Skeletal muscle tissue (tissue), 4 donors: ENCODE data around the gene URAD. TPM values are rescaled to one million over a fixed set of nuclear protein-coding genes. Genes with fewer than 3 reads are reported as not detected.
"Not testable (repeated sequence)": the region's sequence is repeated elsewhere in the genome, so short reads cannot be mapped to it uniquely, and the experiment has no call there.

Experiments used
- H3K27ac ChIP-seq: one replicate; pipeline ENCODE4 v1.7.0; 2013; ENCODE audit warnings: mild to moderate bottlenecking, low read depth, low read length, inconsistent platforms
- H3K27me3 ChIP-seq, 3 donors: one replicate each; pipeline ENCODE4 v1.7.0; 2013; ENCODE audit warnings: low read length in 3 of 3; ENCODE audit not compliant: control insufficient read depth in 3 of 3, insufficient read depth in 3 of 3
- H3K36me3 ChIP-seq, 3 donors: one replicate each; pipeline ENCODE4 v1.7.0; 2013; ENCODE audit warnings: low read length in 3 of 3; ENCODE audit not compliant: control insufficient read depth in 3 of 3, insufficient read depth in 3 of 3
- H3K4me1 ChIP-seq, 3 donors: one replicate each; pipeline ENCODE4 v1.7.0; 2013; ENCODE audit warnings: low read length in 3 of 3, mild to moderate bottlenecking in 3 of 3; ENCODE audit not compliant: control insufficient read depth in 3 of 3, insufficient read depth in 3 of 3
- H3K4me3 ChIP-seq, 3 donors: one replicate each; pipeline ENCODE4 v1.7.0; 2013; ENCODE audit warnings: low read length in 3 of 3
- H3K9ac ChIP-seq, 3 donors: one replicate each; pipeline ENCODE4 v1.7.0; 2013; ENCODE audit warnings: low read length in 3 of 3, mild to moderate bottlenecking in 3 of 3, moderate library complexity in 2 of 3, low read depth in 1 of 3
- H3K9me3 ChIP-seq, 3 donors: one replicate each; pipeline ENCODE4 v1.7.0; 2013; ENCODE audit warnings: low read length in 3 of 3; ENCODE audit not compliant: control insufficient read depth in 3 of 3
- total RNA-seq: library from RNA; depleted of rRNA; stranded (reverse); fragments of >200 nt; gene quantifications from one replicate; pipeline ENCODE4 v1.2.3, GENCODE V29; 2014
- donor health status: Osteomylitis.

The URAD gene
- total RNA-seq, 1 donor from 2014 or later, result not detected

DNA sequence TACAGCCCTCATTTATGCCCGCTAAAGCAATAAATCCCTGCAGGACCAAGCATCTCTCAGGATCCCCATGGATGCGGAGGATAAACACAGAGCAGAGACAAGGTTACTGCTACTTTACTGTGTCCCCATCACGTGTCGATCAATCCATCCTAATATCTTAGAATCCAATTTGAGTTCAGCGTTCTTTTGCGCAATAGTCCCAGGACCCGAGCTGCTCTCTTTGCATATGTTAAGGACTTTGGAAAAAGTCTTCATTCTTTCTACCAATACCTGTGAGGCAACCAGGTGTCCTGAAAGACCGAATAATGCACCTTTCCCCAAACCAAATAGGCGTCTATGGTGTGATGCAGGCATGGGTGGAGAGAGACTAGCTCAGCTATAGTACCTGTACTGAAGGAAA is 38.0 kb upstream of the URAD start:
- H3K27me3 ChIP-seq, result peaks cover 0 to 3% (median 2%) of the 10 kb centered on the region in 3 donors
- H3K9ac ChIP-seq, result no peak overlapping the region
- H3K4me1 ChIP-seq, result no peaks in the 10 kb centered on the region
- no peaks in the 10 kb centered on the region for H3K36me3 ChIP-seq
- H3K9me3 ChIP-seq, result no peaks in the 10 kb centered on the region
- no peak overlapping the region for H3K4me3 ChIP-seq
- no peak overlapping the region for H3K27ac ChIP-seq

DNA sequence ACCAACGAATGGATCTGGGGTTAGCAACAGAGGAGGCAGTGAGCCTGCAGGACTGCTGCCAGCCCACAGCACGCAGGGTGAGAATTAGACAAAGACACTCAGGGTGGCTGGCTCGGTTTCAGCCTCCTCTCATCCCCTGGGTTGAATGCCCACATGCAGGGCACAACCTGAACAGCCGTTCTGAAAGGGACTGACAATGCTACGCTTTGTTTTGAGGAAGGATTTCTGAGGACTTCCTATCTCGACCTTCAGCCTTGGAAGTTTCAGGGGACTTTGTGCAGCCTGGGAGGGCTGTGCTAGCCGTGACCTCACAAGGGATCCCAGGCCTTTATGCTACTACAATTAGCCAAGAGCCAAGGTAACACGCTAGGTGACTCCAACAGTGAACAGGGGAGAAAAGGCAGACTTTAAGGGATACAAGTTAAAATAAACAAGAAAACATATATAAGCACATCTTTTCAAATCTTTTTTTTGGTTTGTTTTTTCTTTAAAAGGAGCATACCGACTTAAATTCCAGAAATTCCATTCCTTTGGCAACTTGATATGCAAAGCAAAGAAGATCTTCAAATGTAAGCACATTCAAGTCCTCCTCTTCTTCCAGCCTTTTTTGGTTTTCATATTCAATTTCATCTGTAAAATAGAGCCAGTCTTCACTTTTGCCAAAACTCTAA is 34.5 kb upstream of the URAD start:
- Histone ChIP-seq H3K9ac (no peak overlapping the region), H3K36me3 (no peaks in the 10 kb centered on the region), H3K27me3 (peaks cover 0 to 2% (median 0%) of the 10 kb centered on the region in 3 donors), H3K4me3 (no peak overlapping the region), H3K9me3 (no peaks in the 10 kb centered on the region), H3K4me1 (no peaks in the 10 kb centered on the region), H3K27ac (no peak overlapping the region)

DNA sequence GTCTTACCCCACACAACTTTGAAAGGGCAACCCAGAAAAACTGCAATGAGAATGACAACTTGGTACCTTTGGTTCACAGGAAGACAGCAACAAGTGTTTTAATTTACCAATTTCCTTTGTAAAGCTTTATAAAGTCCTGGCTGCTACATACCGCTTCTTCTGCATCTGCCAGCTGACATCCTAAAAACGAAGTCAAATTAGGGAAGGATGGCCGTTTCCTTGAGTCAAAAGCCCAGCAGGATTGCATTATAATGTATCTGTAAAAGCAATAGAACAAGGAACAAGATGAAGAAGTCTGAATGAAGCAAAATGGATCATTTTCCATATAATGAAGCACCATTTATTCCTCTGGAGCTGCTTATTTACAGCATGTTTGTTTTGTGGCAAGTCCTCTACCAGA is 25.8 kb upstream of the URAD start:
- no peaks in the 10 kb centered on the region for H3K9me3 ChIP-seq
- peaks cover 0 to 20% (median 5%) of the 10 kb centered on the region in 3 donors for H3K27me3 ChIP-seq

DNA sequence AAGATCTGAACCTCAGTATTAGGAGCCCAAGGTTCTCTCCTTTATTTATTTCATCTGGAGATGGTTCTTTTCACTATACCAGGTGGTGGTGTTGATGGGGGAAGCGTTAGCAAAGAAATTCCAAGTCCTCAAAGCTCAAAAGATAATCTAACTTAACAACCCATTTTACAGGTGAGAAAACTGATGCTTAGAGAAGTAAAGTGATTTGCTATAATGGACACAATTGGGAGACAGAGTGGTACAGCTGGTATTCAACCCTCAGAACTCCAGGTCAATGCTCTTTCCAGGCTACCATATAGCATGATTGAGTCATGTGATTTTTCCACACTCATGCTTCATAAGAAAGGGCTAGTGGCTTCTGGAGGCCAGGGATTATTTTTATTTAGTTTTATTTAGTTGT is 25.0 kb upstream of the URAD start:
- Histone ChIP-seq H3K9ac (no peak overlapping the region), H3K27me3 (peaks cover 0 to 20% (median 5%) of the 10 kb centered on the region in 3 donors), H3K36me3 (no peaks in the 10 kb centered on the region), H3K27ac (no peak overlapping the region), H3K4me1 (no peaks in the 10 kb centered on the region), H3K9me3 (no peaks in the 10 kb centered on the region), H3K4me3 (no peak overlapping the region)

More for the DNA sequence above, 25.8 kb upstream of the URAD start:
- H3K4me3 ChIP-seq, result no peak overlapping the region
- H3K9ac ChIP-seq, result no peak overlapping the region
- no peaks in the 10 kb centered on the region for H3K36me3 ChIP-seq
- no peak overlapping the region for H3K27ac ChIP-seq
- H3K4me1 ChIP-seq, result no peaks in the 10 kb centered on the region

DNA sequence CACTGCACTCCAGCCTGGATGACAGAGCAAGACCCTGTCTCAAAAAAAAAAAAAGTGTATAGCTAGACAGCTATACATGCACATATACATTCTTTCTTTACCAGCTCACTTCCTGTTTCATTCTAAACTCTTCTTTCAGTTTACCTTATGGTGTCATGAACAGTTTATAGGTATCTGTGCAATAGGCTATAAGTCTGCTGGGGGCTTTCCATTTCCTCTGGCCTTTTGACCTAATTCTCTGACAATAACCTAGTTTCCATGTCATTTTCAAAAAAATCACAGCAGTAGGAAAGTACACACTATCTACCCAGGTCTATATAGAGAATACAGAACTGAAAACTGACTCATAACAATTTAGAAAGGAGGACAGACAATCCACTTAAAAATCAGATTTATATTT is 24.4 kb upstream of the URAD start:
- Histone ChIP-seq H3K27me3 (peaks cover 0 to 20% (median 5%) of the 10 kb centered on the region in 3 donors), H3K27ac (no peak overlapping the region), H3K9ac (no peak overlapping the region), H3K9me3 (no peaks in the 10 kb centered on the region), H3K36me3 (no peaks in the 10 kb centered on the region), H3K4me1 (no peaks in the 10 kb centered on the region), H3K4me3 (no peak overlapping the region)

DNA sequence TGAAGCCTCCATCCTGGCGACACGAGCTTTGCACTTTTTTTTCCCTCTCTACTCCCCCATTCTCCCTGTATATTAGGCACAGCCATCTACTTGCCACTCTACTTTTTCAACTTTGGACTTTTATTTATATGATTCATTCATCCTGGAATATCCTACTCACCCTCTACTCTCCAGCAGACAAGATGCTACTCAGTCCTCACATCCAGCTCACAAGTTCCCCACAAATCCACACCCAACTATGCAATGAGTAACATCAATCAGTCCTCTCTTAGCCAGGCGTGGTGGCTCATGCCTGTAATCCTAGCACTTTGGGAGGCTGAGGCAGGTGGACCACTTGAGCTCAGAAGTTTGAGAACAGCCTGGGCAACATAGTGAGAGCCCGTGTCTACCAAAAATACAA is 23.9 kb upstream of the URAD start:
- Histone ChIP-seq H3K36me3 (no peaks in the 10 kb centered on the region), H3K27ac (no peak overlapping the region), H3K9ac (no peak overlapping the region), H3K27me3 (peaks cover 0 to 20% (median 5%) of the 10 kb centered on the region in 3 donors), H3K4me3 (no peak overlapping the region), H3K4me1 (no peaks in the 10 kb centered on the region), H3K9me3 (no peaks in the 10 kb centered on the region)

DNA sequence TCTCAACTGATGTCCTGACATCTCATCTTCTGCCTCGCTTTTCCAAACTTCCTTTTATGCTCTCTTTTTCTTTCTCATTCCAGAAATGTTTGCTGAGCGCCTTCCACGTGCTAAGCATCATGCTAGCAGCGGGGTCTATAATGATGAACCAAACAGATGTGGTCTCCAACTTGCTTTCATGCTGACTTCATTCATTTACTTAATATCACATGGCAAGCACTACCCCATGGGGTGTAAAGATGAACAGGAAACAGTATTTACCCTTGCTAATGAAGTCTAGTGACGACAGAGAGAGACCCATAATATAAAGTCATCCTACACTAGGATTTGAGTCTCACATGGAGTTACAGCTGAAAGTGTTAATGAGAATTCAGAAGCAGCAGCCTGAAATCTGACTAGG is 21.6 kb upstream of the URAD start:
- Histone ChIP-seq H3K27me3 (peaks cover 0 to 18% (median 5%) of the 10 kb centered on the region in 3 donors), H3K27ac (no peak overlapping the region), H3K36me3 (no peaks in the 10 kb centered on the region), H3K4me3 (no peak overlapping the region), H3K9ac (no peak overlapping the region), H3K4me1 (no peaks in the 10 kb centered on the region), H3K9me3 (no peaks in the 10 kb centered on the region)

DNA sequence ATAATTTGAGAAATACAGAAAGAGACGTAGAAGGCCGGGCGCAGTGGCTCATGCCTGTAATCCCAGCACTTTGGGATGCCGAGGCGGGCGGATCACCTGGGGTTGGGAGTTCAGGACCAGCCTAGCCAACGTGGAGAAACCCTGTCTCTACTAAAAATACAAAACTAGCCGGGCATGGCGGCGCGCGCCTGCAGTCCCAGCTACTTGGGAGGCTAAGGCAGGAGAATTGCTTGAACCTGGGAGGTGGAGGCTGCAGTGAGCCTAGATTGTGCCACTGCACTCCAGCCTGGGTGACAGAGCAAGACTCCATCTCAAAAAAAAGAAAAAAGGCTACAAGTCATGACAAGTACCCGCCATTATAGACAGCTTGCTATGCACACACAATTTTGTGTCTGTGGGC is 16.5 kb upstream of the URAD start:
- not testable (repeated sequence) for H3K27ac ChIP-seq, H3K9me3 ChIP-seq, H3K9ac ChIP-seq, H3K4me3 ChIP-seq, H3K27me3 ChIP-seq, H3K36me3 ChIP-seq, H3K4me1 ChIP-seq

DNA sequence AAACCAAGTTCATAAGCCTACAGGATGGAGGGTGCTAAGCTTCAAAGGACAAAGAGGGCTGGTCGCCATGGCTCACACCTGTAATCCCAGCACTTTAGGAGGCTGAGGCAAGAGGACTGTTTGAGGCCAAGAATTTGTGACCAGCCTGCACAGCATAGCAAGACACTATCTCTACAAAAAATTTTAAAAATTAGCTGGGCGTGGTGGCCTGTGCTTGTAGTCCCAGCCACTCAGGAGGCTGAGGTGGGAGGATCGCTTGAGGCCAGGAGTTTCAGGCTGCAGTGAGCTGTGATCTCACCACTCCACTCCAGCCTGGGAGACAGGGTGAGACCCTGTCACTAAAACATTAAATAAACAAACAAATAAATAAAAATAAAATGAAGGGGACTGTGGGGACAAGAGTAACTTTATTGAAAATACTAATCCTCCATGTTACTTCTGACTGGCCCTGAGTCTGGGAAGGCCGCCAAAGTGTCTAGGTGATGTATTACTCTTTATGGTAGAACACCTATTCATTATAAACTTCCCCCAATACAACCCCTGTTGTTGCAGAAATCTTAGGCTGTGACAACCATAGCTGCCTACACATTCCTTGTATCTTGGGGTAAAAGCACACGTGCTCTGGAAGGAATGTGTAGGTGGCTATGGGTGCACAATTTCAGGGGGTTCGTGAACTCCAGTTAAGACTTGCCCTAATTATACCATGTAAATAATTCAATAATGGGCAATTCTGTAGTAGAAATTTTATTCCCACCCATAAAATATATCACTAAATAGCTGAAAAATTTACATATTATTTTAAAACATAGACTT is 14.6 kb upstream of the URAD start:
- Histone ChIP-seq H3K9ac (no peak overlapping the region), H3K36me3 (no peaks in the 10 kb centered on the region), H3K4me1 (no peaks in the 10 kb centered on the region), H3K9me3 (no peaks in the 10 kb centered on the region), H3K27ac (no peak overlapping the region), H3K27me3 (no peaks in the 10 kb centered on the region), H3K4me3 (no peak overlapping the region)

DNA sequence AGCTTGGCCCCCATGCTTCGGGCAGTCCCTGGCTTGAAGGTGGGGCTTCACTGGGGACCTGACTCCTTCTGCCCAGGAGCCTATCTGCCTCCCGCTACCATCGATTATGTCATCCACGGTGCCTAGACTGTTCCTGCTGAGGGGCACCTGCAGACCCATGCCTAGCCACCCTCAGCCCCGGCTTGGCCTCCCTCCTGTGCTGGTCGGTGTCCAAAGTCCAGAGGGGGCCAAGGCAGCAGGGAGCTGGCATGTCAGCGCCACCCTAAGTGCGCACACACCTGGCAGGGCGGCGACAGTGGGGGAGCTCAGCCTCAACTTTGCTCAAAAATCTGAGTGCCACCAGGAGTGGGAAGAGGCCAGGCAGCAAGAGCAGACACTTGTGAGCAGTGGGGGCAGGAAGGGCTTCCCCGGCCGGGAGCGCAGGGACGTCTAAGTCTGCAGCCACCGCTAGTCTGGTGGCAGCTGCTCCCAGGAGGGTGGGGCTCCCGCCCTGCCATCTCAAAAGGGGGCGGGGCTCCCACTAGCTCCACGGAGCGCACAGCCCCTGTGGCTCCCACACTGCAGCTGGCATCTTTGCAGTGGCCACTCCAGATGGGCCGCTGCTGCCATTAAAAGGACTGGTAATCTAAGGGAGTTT is 13.5 kb upstream of the URAD start:
- Histone ChIP-seq H3K4me1 (no peaks in the 10 kb centered on the region), H3K36me3 (no peaks in the 10 kb centered on the region), H3K27me3 (no peaks in the 10 kb centered on the region)

More for the DNA sequence above, 13.5 kb upstream of the URAD start:
- no peak overlapping the region for H3K27ac ChIP-seq
- no peak overlapping the region for H3K4me3 ChIP-seq
- H3K9ac ChIP-seq, result no peak overlapping the region
- no peaks in the 10 kb centered on the region for H3K9me3 ChIP-seq
